ENCODE results near the gene CRELD1.

DNA sequence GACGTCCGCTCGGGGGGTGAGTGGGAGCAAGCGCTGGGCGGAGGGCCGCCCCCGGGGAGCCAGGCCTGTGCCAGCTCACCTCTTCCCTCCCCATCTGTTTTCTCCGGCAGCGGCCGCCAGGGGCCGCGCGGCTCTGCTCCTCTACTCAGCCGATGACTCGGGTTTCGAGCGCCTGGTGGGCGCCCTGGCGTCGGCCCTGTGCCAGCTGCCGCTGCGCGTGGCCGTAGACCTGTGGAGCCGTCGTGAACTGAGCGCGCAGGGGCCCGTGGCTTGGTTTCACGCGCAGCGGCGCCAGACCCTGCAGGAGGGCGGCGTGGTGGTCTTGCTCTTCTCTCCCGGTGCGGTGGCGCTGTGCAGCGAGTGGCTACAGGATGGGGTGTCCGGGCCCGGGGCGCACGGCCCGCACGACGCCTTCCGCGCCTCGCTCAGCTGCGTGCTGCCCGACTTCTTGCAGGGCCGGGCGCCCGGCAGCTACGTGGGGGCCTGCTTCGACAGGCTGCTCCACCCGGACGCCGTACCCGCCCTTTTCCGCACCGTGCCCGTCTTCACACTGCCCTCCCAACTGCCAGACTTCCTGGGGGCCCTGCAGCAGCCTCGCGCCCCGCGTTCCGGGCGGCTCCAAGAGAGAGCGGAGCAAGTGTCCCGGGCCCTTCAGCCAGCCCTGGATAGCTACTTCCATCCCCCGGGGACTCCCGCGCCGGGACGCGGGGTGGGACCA is 632 bp upstream of the CRELD1 start:
- TF ChIP-seq EZH2 (IDR thresholded peaks at IDR 0.05; ENCODE audit: borderline replicate concordance, insufficient read depth, low read depth, low read length, poor library complexity, severe bottlenecking) = no peak
- TF ChIP-seq, protein P1, sequence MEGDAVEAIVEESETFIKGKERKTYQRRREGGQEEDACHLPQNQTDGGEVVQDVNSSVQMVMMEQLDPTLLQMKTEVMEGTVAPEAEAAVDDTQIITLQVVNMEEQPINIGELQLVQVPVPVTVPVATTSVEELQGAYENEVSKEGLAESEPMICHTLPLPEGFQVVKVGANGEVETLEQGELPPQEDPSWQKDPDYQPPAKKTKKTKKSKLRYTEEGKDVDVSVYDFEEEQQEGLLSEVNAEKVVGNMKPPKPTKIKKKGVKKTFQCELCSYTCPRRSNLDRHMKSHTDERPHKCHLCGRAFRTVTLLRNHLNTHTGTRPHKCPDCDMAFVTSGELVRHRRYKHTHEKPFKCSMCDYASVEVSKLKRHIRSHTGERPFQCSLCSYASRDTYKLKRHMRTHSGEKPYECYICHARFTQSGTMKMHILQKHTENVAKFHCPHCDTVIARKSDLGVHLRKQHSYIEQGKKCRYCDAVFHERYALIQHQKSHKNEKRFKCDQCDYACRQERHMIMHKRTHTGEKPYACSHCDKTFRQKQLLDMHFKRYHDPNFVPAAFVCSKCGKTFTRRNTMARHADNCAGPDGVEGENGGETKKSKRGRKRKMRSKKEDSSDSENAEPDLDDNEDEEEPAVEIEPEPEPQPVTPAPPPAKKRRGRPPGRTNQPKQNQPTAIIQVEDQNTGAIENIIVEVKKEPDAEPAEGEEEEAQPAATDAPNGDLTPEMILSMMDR (IDR thresholded peaks at IDR 0.05) = peak; percentile 85

Data from B cell (primary cell).